GM12878 (cell line): Measurements from ENCODE around the gene CTNNA1.

Experiments used
- CTCF ChIP-seq, 3 experiments: IDR thresholded peaks in 2 of 3; conservative IDR thresholded peaks in 1 of 3; 2 replicates each; pipeline ENCODE4 v1.5.1; 2011; ENCODE audit warnings: low read depth in 3 of 3, low read length in 3 of 3, mild to moderate bottlenecking in 3 of 3, control low read depth in 2 of 3, moderate library complexity in 2 of 3, inconsistent platforms in 1 of 3, mixed read lengths in 1 of 3; ENCODE audit not compliant: control insufficient read depth in 2 of 3, insufficient read depth in 1 of 3; ENCODE audit errors: extremely low read depth in 1 of 3
- HSF1 ChIP-seq: fragments of 150-350 bp; IDR thresholded peaks from 2 replicates; pipeline ENCODE4 v1.6.1; 2014; ENCODE audit warnings: mild to moderate bottlenecking, low read depth, low read length
- SMAD1 ChIP-seq: fragments of 450-650 bp; IDR thresholded peaks from 2 replicates; pipeline ENCODE4 v1.6.1; 2018; ENCODE audit warnings: mild to moderate bottlenecking, low read depth; ENCODE audit not compliant: partially characterized antibody

- TF ChIP-seq SMAD1 (no peak), HSF1 (no peak), CTCF (IDR thresholded peaks at IDR 0.05 in 2 of 3, conservative IDR thresholded peaks at IDR 0.05 in 1 of 3; ENCODE audit: control insufficient read depth in 2 of 3, extremely low read depth in 1 of 3, insufficient read depth in 1 of 3, low read depth in 3 of 3, low read length in 3 of 3) (peak in 1 of 3 experiments; percentile 6; a peak in 1 of 6 replicates)
Measured at GRCh38 chr5:138752341-138752950, 779 bp upstream of the CTNNA1 start.
